NCI-H345 treated with DMSO at 0.1 percent for 48 hours (cell line): ENCODE data around the gene S100A2.

Experiments used
- DNase-seq: peaks from one replicate; lab custom pipeline; 2025; ENCODE audit not compliant: unreplicated experiment; lab: John Stamatoyannopoulos, UW

The S100A2 gene

GRCh38 chr1:153565529-153566374 is at the start of gene S100A2:
Gene S100A2, minus strand, starts transcription at chr1:153565844. Its CDS starts 1,967 bp downstream, at chr1:153563877.
- DNase-seq: peak; percentile 96

GRCh38 chr1:153615406-153615805 is 49.8 kb upstream of the S100A2 start:
- DNase-seq: no peak

GRCh38 chr1:153614906-153615305 is 49.3 kb upstream of the S100A2 start:
- DNase-seq: no peak

- no peak for DNase-seq
Observed at GRCh38 chr1:153614189-153614900, 48.7 kb upstream of the S100A2 start.

GRCh38 chr1:153613406-153613805 is 47.8 kb upstream of the S100A2 start:
- DNase-seq: no peak

- no peak for DNase-seq
Observed at GRCh38 chr1:153612755-153613331, 47.2 kb upstream of the S100A2 start, which contains the start of gene S100A16. Gene S100A16, minus strand, starts transcription at chr1:153613137. Its CDS starts 4,986 bp downstream, at chr1:153608151.

- DNase-seq: no peak
Observed at GRCh38 chr1:153612111-153612754, 46.6 kb upstream of the S100A2 start.

GRCh38 chr1:153611356-153611755 is 45.7 kb upstream of the S100A2 start:
- DNase-seq: no peak

- no peak for DNase-seq
Observed at GRCh38 chr1:153610811-153611301, 45.2 kb upstream of the S100A2 start.

GRCh38 chr1:153610334-153610733 is 44.7 kb upstream of the S100A2 start:
- no peak for DNase-seq

- DNase-seq: no peak
Observed at GRCh38 chr1:153609585-153609907, 43.9 kb upstream of the S100A2 start.

- no peak for DNase-seq
Observed at GRCh38 chr1:153608742-153609584, 43.3 kb upstream of the S100A2 start.

- DNase-seq: no peak
Observed at GRCh38 chr1:153608089-153608682, 42.5 kb upstream of the S100A2 start.

- no peak for DNase-seq
Observed at GRCh38 chr1:153607381-153607780, 41.7 kb upstream of the S100A2 start.

- DNase-seq: no peak
Observed at GRCh38 chr1:153606194-153606593, 40.5 kb upstream of the S100A2 start.

- no peak for DNase-seq
Observed at GRCh38 chr1:153602749-153603148, 37.1 kb upstream of the S100A2 start.

GRCh38 chr1:153599847-153600246 is 34.2 kb upstream of the S100A2 start:
- no peak for DNase-seq

GRCh38 chr1:153598309-153599172 is 32.9 kb upstream of the S100A2 start:
- DNase-seq: no peak

GRCh38 chr1:153597206-153597605 is 31.6 kb upstream of the S100A2 start:
- DNase-seq: no peak
